GM23338 (cell line): Measurements from ENCODE around the gene RSPO3. TPM values are rescaled to one million over a fixed set of nuclear protein-coding genes. Genes with fewer than 3 reads are reported as not detected.
A peak's percentile ranks its signal among the peaks of the same experiment; 100 is the strongest.

Source experiments
- ATAC-seq: fragments of 200-7000 bp; cut with Tn5 transposase; 3 replicates; pipeline ENCODE4 v1.9.1; 2020
- DNase-seq: peaks from one replicate; pipeline ENCODE4 v3.0.0-alpha.2; 2015; ENCODE audit warnings: low spot score
- H2AFZ ChIP-seq: fragments of 200-600 bp; sonication (generic); 2 replicates; pipeline ENCODE4 v1.8.0; 2016; ENCODE audit warnings: antibody characterized with exemption, mild to moderate bottlenecking, moderate library complexity
- H3F3A ChIP-seq: fragments of 200-600 bp; sonication (generic); replicated peaks from 2 replicates; pipeline ENCODE4 v1.8.0; 2017; ENCODE audit warnings: antibody characterized with exemption, mixed run types, low read depth
- H3K27ac ChIP-seq: fragments of 200-600 bp; sonication (generic); 2 replicates; pipeline ENCODE4 v1.6.1; 2016; ENCODE audit warnings: low read depth
- H3K27me3 ChIP-seq: fragments of 200-600 bp; sonication (generic); 2 replicates; pipeline ENCODE4 v1.8.0; 2016; ENCODE audit warnings: mild to moderate bottlenecking, mixed run types, moderate library complexity; ENCODE audit not compliant: insufficient read depth
- H3K36me3 ChIP-seq: fragments of 200-600 bp; sonication (generic); 2 replicates; pipeline ENCODE4 v1.8.0; 2016; ENCODE audit warnings: mild to moderate bottlenecking; ENCODE audit not compliant: insufficient read depth
- H3K4me1 ChIP-seq: fragments of 200-600 bp; sonication (generic); 2 replicates; pipeline ENCODE4 v1.8.0; 2016; ENCODE audit warnings: mild to moderate bottlenecking, moderate library complexity; ENCODE audit not compliant: insufficient read depth
- H3K4me2 ChIP-seq: fragments of 200-600 bp; sonication (generic); 2 replicates; pipeline ENCODE4 v1.7.1; 2017; ENCODE audit warnings: mixed run types
- H3K4me3 ChIP-seq: fragments of 200-600 bp; sonication (generic); 2 replicates; pipeline ENCODE4 v1.6.1; 2016; ENCODE audit warnings: mixed run types
- H3K79me2 ChIP-seq: fragments of 200-600 bp; sonication (generic); replicated peaks from 2 replicates; pipeline ENCODE4 v1.8.0; 2017; ENCODE audit warnings: mild to moderate bottlenecking; ENCODE audit not compliant: insufficient read depth
- H3K9me2 ChIP-seq: fragments of 200-600 bp; sonication (generic); 2 replicates; pipeline ENCODE4 v1.8.0; 2017; ENCODE audit not compliant: insufficient read depth
- H4K20me1 ChIP-seq: fragments of 200-600 bp; sonication (generic); replicated peaks from 2 replicates; pipeline ENCODE4 v1.8.0; 2017; ENCODE audit warnings: mild to moderate bottlenecking; ENCODE audit not compliant: insufficient read depth
- H3K27ac Mint-ChIP-seq: 2 replicates; pipeline ENCODE4 v1.8.0; 2020; ENCODE audit warnings: inconsistent platforms, mild to moderate bottlenecking, moderate library complexity, mixed read lengths
- H3K27me3 Mint-ChIP-seq: 3 replicates; pipeline ENCODE4 v1.8.0; 2022; ENCODE audit warnings: low read depth, mild to moderate bottlenecking, moderate library complexity, mixed read lengths, inconsistent platforms; ENCODE audit not compliant: insufficient read depth, poor library complexity
- H3K36me3 Mint-ChIP-seq: 3 replicates; pipeline ENCODE4 v1.8.0; 2021; ENCODE audit warnings: low read depth, mild to moderate bottlenecking, inconsistent platforms, moderate library complexity, mixed read lengths
- H3K4me1 Mint-ChIP-seq: 3 replicates; pipeline ENCODE4 v1.8.0; 2020; ENCODE audit warnings: mild to moderate bottlenecking, inconsistent platforms, mixed read lengths
- H3K4me3 Mint-ChIP-seq: 3 replicates; pipeline ENCODE4 v1.8.0; 2021; ENCODE audit warnings: moderate library complexity, mild to moderate bottlenecking, inconsistent platforms, mixed read lengths
- H3K9me3 Mint-ChIP-seq: 3 replicates; pipeline ENCODE4 v1.8.0; 2020; ENCODE audit warnings: moderate library complexity, mild to moderate bottlenecking, inconsistent platforms, mixed read lengths
- EZH2 ChIP-seq: fragments of 200-600 bp; sonication (generic); IDR thresholded peaks from one replicate; pipeline ENCODE4 v1.8.0; 2017; ENCODE audit warnings: antibody characterized with exemption, mild to moderate bottlenecking, low read depth; ENCODE audit not compliant: unreplicated experiment
- EZH2phosphoT487 ChIP-seq: fragments of 200-600 bp; sonication (generic); IDR thresholded peaks from one replicate; pipeline ENCODE4 v1.8.1; 2018; ENCODE audit warnings: antibody characterized with exemption; ENCODE audit not compliant: unreplicated experiment
- POLR2AphosphoS5 ChIP-seq: IDR thresholded peaks from 2 replicates; pipeline ENCODE4 v1.6.1; 2016; ENCODE audit warnings: antibody characterized with exemption, low read depth
- STAT1 ChIP-seq: IDR thresholded peaks from one replicate; pipeline ENCODE4 v1.6.1; 2016; ENCODE audit warnings: antibody characterized with exemption; ENCODE audit not compliant: unreplicated experiment
- ZNF114 ChIP-seq: fragments of 250-450 bp; sonication (Bioruptor Pico); IDR thresholded peaks from 2 replicates; pipeline ENCODE4 v1.5.0; 2020; ENCODE audit warnings: mild to moderate bottlenecking, moderate library complexity
- ZNF331 ChIP-seq: fragments of 250-450 bp; sonication (Bioruptor Pico); IDR thresholded peaks from 2 replicates; pipeline ENCODE4 v1.5.0; 2020; ENCODE audit warnings: low read depth, mild to moderate bottlenecking, moderate library complexity
- polyA plus RNA-seq: library from polyadenylated mRNA; unstranded; fragments of >200 nt; fragmentation: Nextera tagmentation; extraction: Ambion mirVana; gene quantifications from 2 replicates; pipeline ENCODE4 v1.2.1, GENCODE V29; 2016
- total RNA-seq: library from RNA; depleted of rRNA; stranded (reverse); fragments of >200 nt; shearing (Covaris generic); gene quantifications from 2 replicates; pipeline ENCODE4 v1.2.3, GENCODE V29; 2014
- TF ChIP-seq, protein P1 (sequence below), 2 experiments: fragments of 200-600 bp in 1 of 2; sonication (generic) in 1 of 2; conservative IDR thresholded peaks; 2 replicates each; pipeline versions ENCODE4 v1.5.1 to v1.6.1; 2016 to 2017; ENCODE audit warnings: antibody characterized with exemption in 2 of 2, low read depth in 2 of 2, mild to moderate bottlenecking in 2 of 2, moderate library complexity in 1 of 2
- TF ChIP-seq, protein P2 (sequence below): IDR thresholded peaks from one replicate; pipeline ENCODE4 v1.6.1; 2018; ENCODE audit warnings: antibody characterized with exemption; ENCODE audit not compliant: unreplicated experiment

The RSPO3 gene
- total and polyA plus RNA-seq, 2 experiments from 2014 or later, result not detected

DNA sequence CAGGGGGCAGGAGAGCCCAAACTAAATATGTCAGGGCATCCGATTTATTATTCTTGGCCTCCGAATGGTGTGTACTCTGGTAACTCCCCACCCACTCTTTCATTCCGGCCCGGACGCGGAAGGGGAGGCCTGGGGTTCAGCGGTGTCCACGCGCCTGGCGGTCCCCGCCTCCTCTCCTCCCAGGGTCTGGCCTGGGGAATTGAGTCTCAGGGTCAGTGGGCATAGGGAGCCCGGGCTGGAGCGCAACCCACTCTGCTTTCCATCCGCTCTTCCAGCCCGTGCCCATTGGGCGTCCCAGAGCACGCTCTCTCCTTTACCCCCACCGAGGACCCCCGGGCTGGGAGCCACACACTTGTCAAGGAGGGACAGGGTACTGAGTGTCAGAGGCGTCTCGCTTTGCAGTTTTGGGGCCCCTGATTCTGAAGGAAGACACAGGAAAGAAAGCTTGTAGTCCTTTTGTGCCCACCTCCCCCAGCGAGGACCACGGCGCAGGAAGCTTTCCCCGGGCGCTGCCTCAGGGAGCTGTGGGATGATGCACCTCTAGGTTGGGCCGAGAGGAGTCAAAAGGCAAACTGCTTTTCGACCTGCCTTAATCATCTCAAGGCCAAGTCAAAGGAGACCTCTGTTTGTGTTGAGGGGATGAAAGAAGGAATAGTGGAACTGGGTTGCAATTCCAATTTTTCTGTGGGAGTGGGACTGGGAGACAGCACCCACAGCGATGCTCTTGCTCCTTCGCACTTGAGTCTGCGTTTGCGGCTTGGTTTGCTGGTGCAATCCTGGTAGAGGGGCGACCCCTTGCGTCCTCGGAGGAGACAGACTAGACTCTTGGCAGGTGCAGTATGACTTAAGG is 2.5 kb downstream of the RSPO3 start:
- no peaks in the 10 kb centered on the region for H3K36me3 Mint-ChIP-seq
- H3K9me2 ChIP-seq, result no peaks in the 10 kb centered on the region
- no peak for TF ChIP-seq STAT1
- TF ChIP-seq EZH2, result peak; percentile 59
- TF ChIP-seq, protein P1, sequence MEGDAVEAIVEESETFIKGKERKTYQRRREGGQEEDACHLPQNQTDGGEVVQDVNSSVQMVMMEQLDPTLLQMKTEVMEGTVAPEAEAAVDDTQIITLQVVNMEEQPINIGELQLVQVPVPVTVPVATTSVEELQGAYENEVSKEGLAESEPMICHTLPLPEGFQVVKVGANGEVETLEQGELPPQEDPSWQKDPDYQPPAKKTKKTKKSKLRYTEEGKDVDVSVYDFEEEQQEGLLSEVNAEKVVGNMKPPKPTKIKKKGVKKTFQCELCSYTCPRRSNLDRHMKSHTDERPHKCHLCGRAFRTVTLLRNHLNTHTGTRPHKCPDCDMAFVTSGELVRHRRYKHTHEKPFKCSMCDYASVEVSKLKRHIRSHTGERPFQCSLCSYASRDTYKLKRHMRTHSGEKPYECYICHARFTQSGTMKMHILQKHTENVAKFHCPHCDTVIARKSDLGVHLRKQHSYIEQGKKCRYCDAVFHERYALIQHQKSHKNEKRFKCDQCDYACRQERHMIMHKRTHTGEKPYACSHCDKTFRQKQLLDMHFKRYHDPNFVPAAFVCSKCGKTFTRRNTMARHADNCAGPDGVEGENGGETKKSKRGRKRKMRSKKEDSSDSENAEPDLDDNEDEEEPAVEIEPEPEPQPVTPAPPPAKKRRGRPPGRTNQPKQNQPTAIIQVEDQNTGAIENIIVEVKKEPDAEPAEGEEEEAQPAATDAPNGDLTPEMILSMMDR (conservative IDR thresholded peaks at IDR 0.05; ENCODE audit: low read depth in 2 of 2), result peak; percentile 98 to 99
- peaks cover 26% of the 10 kb centered on the region for H3K4me1 ChIP-seq
- H3K79me2 ChIP-seq, result no peaks in the 10 kb centered on the region
- peak overlapping the region; percentile 79 for H3K4me3 ChIP-seq
- H3K27ac ChIP-seq, result no peak overlapping the region
- H3K4me1 Mint-ChIP-seq, result peaks cover 16% of the 10 kb centered on the region
- H4K20me1 ChIP-seq, result no peaks in the 10 kb centered on the region
- peak overlapping the region; percentile 94 for H3K4me2 ChIP-seq
- H3K4me3 Mint-ChIP-seq, result peak overlapping the region; percentile 80
- peaks cover 46% of the 10 kb centered on the region for H3K27me3 Mint-ChIP-seq
- no peaks in the 10 kb centered on the region for H3K36me3 ChIP-seq
- no peaks in the 10 kb centered on the region for H3F3A ChIP-seq
- H3K27ac Mint-ChIP-seq, result no peak overlapping the region
- peak; percentile 60 for ATAC-seq
- DNase-seq, result peak; percentile 87
- H3K9me3 Mint-ChIP-seq, result no peaks in the 10 kb centered on the region
- peaks cover 70% of the 10 kb centered on the region for H3K27me3 ChIP-seq
- H2AFZ ChIP-seq, result peak overlapping the region; percentile 92

DNA sequence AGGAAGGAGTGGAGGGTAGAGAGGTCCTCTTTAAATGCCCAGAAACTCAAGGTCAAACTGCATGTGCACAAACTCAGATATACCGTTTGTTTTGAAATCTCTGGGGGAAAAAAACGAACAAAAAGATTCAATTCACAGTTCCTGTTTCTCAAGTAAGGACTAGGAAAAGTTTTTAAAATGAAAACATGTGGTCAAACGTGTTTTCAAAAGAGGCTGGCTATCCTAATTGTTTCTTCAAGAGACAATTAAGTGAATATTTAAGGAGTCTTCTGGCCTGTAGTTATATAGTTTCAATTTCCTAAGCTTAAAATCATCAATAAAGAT is 3.1 kb downstream of the RSPO3 start:
- H3K27ac Mint-ChIP-seq, result no peak overlapping the region
- no peaks in the 10 kb centered on the region for H3K79me2 ChIP-seq
- H3K9me2 ChIP-seq, result no peaks in the 10 kb centered on the region
- H3K27me3 ChIP-seq, result peaks cover 64% of the 10 kb centered on the region
- H3K4me1 ChIP-seq, result peaks cover 26% of the 10 kb centered on the region
- H3K27ac ChIP-seq, result no peak overlapping the region
- no peak for DNase-seq
- H3K4me3 Mint-ChIP-seq, result peak overlapping the region; percentile 80
- H2AFZ ChIP-seq, result no peak overlapping the region; the same call in 1 of the 2 replicates
- peaks cover 46% of the 10 kb centered on the region for H3K27me3 Mint-ChIP-seq
- H3K4me2 ChIP-seq, result peak overlapping the region; percentile 94; the same call in 1 of the 2 replicates
- H3K4me1 Mint-ChIP-seq, result peaks cover 16% of the 10 kb centered on the region
- H3K4me3 ChIP-seq, result no peak overlapping the region
- no peaks in the 10 kb centered on the region for H3K36me3 Mint-ChIP-seq
- TF ChIP-seq, protein P2, sequence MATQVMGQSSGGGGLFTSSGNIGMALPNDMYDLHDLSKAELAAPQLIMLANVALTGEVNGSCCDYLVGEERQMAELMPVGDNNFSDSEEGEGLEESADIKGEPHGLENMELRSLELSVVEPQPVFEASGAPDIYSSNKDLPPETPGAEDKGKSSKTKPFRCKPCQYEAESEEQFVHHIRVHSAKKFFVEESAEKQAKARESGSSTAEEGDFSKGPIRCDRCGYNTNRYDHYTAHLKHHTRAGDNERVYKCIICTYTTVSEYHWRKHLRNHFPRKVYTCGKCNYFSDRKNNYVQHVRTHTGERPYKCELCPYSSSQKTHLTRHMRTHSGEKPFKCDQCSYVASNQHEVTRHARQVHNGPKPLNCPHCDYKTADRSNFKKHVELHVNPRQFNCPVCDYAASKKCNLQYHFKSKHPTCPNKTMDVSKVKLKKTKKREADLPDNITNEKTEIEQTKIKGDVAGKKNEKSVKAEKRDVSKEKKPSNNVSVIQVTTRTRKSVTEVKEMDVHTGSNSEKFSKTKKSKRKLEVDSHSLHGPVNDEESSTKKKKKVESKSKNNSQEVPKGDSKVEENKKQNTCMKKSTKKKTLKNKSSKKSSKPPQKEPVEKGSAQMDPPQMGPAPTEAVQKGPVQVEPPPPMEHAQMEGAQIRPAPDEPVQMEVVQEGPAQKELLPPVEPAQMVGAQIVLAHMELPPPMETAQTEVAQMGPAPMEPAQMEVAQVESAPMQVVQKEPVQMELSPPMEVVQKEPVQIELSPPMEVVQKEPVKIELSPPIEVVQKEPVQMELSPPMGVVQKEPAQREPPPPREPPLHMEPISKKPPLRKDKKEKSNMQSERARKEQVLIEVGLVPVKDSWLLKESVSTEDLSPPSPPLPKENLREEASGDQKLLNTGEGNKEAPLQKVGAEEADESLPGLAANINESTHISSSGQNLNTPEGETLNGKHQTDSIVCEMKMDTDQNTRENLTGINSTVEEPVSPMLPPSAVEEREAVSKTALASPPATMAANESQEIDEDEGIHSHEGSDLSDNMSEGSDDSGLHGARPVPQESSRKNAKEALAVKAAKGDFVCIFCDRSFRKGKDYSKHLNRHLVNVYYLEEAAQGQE, result no peak
- no peak for TF ChIP-seq EZH2phosphoT487
- no peak for TF ChIP-seq POLR2AphosphoS5
- TF ChIP-seq, protein P1 (conservative IDR thresholded peaks at IDR 0.05; ENCODE audit: low read depth in 2 of 2), result no peak
- no peak for TF ChIP-seq ZNF114
- TF ChIP-seq STAT1, result no peak
- no peak for TF ChIP-seq ZNF331
- H3K36me3 ChIP-seq, result no peaks in the 10 kb centered on the region
- no peaks in the 10 kb centered on the region for H3F3A ChIP-seq
- ATAC-seq, result no peak
- no peaks in the 10 kb centered on the region for H3K9me3 Mint-ChIP-seq
- H4K20me1 ChIP-seq, result no peaks in the 10 kb centered on the region
